H54 (cell line): ENCODE data around the gene SPNS2.

Experiments used
- DNase-seq: peaks from one replicate; pipeline ENCODE4 v3.0.0; 2011; ENCODE audit warnings: low spot score, mixed read lengths; ENCODE audit not compliant: insufficient read length
- FAIRE-seq: peaks from 3 replicates; lab custom pipeline; 2011; peaks lifted over from hg19 to GRCh38; lab: Jason Lieb, UNC
- POLR2A ChIP-seq: IDR thresholded peaks from 2 replicates; pipeline ENCODE4 v1.6.1; 2011; ENCODE audit warnings: low read depth, mild to moderate bottlenecking, low read length

SPNS2 gene

DNA sequence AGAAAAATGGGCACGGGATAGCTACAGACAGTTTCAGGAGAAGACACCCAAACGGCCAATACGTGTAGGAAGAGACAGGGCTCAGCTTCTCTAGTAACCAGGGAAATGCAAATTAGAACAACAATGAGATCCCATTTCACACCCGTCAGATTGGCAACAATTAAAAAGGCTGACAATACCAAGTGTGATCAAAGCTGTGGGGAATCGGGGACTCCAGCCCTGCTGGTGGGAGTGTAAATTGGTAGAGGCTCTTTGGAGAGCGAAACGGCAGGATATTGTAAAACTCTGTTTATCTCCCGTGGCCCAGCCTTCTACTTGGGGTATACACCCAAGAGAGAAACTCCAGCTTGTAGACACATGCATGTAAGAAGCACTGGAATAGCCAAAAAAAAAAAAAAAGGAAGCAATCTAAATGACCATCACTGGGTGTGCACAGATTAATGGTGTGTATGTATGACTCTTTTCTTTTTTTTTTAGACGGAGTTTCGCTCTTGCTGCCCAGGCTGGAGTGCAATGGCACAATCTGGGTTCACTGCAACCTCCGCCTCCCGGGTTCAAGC, 29.0 kb downstream of the SPNS2 start:
- no peak for TF ChIP-seq POLR2A
- no peak for FAIRE-seq
- DNase-seq: no peak

DNA sequence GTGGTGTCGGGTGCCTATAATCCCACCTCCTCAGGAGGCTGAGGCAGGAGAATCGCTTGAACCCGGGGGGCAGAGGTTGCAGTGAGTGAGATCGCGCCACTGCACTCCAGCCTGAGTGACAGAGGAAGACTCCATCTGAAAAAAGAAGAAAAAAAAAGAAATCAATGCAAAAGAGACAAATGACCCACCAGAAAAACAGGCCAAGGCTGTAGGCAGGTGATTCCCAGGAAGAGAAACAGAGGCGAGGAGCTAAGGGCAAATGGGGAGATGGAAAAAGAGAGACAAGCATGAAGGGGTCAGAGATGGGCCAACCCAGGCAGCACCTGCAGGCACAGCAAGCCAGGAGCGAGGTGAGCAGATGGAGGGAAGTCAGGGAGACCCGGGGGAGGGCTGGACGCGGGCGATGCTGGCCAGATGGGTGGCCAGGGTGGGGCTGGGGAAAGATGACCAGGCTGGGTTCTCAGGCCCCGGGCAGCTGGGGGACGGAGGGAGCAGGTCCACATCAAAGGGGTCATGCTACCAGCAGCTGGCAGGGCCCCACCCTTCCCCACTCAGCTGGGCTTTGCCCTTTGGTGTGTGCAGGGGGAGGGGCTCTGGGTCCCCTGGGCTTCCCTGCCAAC, 31.0 kb downstream of the SPNS2 start:
- no peak for FAIRE-seq
- no peak for DNase-seq
- no peak for TF ChIP-seq POLR2A

DNA sequence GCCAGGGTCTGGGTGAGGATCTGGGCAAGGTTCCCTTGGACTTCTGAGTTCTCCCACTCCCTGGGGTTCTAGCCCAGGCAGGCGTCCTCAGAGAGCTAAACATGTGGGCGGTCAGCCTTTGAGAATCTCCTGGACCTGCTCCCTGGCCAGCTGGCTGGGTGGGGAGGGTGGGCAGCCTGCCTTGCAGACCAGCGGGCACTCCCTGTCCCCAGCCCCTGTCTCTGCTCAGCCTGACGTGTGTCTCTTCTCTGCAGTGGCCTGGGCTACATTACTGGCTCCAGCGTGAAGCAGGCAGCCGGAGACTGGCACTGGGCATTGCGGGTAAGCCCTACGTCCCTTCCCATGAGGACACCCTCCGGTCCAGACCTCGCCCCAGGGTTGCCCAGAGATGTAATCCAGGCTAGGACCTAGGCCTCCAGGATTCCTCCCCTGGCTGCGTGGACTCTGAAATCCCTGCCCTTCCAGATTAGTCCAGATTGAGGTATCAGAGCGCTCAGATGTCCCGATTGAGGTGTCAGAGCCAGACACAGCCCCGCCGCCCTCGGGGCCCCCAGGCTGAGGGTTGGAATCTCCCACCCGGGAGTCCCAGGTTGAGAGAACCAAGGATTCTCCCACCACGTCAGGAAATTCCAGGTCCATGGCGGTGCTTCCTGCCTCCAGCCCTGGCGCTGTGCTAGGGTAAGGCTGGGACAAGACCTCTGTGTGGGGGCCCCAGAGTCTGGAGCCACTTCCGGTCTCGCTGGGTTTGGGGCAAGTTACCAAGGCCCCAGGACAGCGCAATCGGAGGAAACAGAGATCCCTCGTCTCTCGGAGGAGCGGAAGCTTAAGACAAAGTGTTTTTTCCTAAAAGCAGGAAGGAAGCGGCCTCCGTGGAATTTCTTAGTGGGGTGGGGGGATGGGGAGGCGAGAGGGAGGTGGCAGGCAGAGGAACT, 32.4 kb downstream of the SPNS2 start:
- no peak for TF ChIP-seq POLR2A
- FAIRE-seq: no peak
- DNase-seq: no peak

DNA sequence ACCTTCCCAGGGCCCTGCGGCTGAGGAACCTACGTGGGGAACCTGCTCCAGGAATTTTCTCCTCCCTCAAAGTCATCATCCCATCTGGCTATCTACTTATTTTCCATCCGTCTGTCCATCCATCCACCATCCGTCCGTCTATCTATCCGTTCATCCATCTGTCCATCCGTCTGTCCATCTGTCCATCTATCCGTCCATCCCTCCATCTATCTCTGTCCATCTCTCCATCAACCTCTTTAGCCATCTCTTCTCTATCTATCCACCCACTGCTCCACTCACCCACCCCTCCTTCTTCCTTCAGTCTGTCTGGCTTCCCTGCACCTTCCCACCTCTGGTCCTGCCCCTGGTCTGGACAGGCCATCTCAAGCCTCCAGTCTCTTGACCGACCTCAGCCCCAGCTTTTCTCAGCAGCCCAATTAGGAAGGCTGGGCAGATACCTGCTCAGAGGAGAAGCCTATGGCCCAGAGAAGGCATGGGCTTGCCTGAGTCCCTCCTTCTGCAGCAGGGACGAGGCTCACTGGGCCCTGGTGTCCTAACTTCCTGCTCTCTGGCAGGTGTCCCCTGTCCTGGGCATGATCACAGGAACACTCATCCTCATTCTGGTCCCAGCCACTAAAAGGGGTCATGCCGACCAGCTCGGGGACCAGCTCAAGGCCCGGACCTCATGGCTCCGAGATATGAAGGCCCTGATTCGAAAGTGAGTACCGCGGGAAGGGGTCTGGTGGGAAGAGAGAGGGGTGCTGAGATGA, 33.5 kb downstream of the SPNS2 start:
- no peak for DNase-seq
- no peak for FAIRE-seq
- TF ChIP-seq POLR2A: no peak

DNA sequence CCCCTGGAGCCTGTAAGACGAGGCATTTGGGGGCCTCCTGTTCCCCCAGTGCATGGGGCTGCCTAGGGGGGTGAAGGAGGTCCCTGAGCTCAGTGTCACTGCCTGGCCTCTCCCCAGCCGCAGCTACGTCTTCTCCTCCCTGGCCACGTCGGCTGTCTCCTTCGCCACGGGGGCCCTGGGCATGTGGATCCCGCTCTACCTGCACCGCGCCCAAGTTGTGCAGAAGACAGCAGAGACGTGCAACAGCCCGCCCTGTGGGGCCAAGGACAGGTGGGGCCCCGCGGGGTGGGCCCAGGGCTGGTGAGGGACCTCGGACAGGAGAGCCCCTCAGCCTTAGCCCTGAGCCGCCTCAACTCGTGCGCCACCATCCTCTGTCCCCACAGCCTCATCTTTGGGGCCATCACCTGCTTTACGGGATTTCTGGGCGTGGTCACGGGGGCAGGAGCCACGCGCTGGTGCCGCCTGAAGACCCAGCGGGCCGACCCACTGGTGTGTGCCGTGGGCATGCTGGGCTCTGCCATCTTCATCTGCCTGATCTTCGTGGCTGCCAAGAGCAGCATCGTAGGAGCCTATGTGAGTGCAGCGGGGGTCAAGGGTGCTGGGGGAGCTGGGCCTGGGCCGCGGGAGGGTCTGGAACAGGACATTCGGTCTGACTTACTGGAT, 34.3 kb downstream of the SPNS2 start:
- FAIRE-seq: no peak
- no peak for DNase-seq
- TF ChIP-seq POLR2A: no peak

DNA sequence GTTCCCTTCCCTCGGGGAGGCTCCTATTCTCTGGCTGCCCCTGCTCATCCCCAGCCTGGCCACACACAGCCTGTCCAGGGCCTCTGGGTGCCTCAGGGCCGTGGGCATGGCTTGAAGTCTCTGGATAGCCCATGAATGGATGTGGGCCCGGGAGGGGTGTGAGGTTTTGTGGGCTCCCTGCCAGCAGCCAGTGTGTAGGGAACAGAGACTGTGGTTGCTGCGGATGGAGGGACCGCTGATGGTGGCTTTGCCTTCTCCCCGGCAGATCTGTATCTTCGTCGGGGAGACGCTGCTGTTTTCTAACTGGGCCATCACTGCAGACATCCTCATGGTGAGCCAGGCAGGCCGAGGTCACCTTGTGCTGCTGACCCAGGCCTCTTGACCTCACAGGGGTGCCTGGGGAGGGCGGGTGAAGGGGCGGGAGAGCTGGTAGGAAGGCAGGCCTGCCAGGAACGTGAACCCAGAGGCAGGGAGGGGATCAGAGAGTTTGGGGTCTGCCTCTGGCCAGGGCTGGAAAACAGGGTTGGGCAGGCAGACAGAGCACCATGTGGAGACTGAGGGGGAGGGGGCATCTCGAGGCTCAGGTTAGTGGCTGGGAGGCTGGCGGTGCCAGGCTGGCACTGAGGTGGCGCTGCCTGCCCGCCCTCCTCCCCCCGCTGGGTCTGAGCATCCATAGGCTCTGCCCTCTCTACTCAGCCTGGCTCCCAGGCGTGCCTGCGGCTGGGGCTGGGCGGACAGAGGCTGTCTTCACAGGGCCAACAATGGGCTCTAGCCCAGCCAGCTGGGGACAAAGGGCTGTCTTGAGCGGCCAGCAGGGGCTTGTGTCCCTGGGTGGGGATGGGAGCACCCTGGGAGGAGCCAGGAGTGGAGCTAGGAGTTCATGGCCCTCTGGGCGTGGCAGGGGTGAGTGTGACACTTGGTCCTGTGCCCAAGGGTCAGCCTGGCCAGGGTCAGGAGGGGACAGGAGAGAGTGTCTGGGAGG, 35.1 kb downstream of the SPNS2 start:
- TF ChIP-seq POLR2A: no peak
- no peak for DNase-seq
- no peak for FAIRE-seq

DNA sequence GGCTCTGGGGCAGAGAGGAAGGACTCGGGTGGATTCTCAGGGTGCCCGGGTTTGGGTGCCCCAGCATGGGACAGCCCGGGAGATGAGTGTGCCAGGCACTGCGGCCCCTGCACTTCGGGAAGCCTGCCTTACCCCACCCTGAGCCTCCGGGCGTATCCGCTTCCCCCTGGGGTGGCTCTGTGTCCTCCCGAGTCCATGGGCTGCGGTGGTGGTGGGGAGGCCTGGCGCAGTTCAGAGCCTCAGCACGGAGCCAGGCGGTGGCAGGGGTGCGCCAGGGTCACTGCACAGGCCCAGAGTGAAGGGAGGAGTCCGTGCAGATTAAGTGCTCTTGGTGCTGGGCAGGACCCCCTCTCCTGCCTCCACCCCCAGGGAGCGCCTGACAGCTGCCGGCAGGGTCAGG, 35.8 kb downstream of the SPNS2 start:
- no peak for FAIRE-seq
- no peak for DNase-seq
- TF ChIP-seq POLR2A: no peak

DNA sequence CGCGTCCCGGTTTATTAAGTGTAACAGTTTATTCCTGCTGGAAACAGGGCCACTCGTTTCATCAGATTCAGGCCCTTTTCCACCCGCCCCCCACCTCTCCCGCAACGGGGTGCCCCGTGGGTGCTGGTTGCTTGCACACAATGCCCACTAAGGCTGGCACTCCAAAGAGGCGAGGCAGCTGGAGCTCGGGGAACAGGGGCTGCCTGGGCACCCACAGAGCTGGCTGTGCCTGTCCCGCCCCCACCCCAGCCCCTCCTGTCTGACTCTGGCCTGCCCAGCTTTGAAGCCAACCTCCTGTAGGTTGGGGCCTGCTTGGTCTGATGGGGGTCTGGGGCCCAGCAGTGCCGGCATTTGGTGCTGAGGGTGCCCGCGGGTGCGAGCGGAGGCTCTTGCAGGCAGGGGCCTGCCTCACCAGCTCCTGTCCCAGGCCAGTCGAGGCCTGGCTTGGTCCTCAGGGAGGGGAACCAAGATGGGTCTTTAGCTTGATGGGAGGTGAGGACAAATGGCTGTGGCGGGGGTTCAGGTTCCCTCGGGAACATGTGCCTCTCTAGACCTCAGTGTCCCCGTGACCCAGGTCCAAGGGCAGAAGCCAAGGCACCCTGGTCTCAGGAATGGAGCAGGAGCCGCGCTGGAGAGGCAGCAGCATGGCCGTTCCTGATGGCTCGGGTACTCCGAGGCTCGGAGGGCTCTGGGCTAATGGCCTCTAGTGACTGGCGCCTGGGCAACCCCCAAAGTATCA, 36.4 kb downstream of the SPNS2 start:
- FAIRE-seq: no peak
- no peak for DNase-seq

DNA sequence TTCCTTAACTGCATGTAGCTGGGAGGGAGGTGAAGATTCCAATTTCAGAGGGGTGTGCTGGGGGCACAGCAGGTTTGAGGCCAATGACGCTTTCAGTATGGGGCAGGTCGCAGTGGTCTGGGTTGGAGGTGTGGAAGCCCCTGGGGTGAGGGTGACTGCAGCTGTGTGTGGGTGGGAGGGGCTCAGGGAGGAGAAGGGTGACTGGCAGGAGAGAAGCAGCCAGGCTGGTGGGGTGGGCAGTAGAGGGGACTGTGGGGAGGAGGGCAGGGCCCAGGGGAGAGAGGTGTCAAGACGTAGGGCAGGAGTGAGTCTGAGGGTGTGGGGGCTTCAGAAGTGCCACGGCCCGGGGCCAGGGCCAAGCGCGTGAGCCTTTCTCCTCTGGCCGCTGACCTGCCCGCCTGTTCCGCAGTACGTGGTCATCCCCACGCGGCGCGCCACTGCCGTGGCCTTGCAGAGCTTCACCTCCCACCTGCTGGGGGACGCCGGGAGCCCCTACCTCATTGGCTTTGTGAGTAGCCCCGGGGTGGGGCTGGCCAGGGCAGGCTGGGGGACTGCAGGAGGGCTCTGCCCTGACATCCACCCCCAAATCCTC, 37.1 kb downstream of the SPNS2 start:
- no peak for TF ChIP-seq POLR2A
- DNase-seq (no peak), FAIRE-seq (no peak)

More for the DNA sequence above, 36.4 kb downstream of the SPNS2 start:
- no peak for TF ChIP-seq POLR2A

DNA sequence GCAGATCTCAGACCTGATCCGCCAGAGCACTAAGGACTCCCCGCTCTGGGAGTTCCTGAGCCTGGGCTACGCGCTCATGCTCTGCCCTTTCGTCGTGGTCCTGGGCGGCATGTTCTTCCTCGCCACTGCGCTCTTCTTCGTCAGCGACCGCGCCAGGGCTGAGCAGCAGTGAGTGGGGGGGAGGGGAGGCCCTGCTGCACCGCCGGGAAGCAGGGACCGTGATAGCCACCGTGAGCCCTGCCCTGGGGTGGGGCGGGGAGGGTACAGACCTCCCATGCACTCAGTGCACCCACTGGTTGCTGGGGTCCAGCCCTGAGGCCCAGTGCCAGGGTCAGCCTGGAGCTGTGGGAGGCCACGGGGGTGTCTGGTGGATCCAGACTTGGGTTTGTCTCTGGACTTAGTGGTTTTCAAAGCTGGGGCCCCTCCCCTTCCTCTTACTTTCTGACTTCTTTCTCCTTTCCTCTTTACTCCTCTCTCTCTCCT, 37.6 kb downstream of the SPNS2 start:
- TF ChIP-seq POLR2A: no peak
- DNase-seq: no peak
- no peak for FAIRE-seq

DNA sequence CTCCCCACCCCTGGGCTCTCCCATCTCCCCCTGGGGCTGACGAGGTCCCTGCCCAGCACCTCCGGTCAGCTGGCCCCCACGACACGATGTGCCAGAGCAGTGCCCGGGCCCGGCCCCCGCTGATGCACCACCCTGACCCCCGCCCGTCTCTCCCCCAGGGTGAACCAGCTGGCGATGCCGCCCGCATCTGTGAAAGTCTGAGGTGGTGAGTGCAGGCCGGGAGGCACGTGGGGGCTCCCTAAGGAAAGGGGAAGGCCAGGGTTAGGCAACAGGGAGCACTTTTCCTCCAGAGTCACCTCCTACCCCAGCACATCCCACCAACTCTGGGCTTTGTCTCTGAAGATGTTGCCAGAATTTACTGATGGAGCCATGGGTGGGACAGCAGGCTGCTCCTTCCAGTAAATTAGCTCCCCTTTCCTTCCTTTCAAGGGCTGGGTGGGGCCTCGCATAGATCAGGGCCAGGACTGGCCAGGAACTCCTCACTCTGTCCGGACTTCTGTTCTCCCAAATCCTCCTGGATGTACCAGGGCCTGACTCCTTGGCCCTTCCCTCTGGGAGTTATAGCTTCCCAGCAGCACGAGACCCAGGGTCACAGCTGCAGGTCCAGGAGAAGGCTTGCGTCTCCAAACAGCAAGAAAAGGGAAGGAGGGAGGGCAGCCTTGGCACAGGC, 38.2 kb downstream of the SPNS2 start:
- no peak for FAIRE-seq
- no peak for DNase-seq
- TF ChIP-seq POLR2A: no peak
